GM23248 (cell line): ENCODE measurements around the gene CBFA2T3.

Source experiments
- EZH2 ChIP-seq: fragments of 200-600 bp; sonication (generic); IDR thresholded peaks from 2 replicates; pipeline ENCODE4 v1.6.1; 2018; ENCODE audit warnings: antibody characterized with exemption, mild to moderate bottlenecking; ENCODE audit not compliant: insufficient read depth, poor library complexity, severe bottlenecking
- EZH2phosphoT487 ChIP-seq: fragments of 200-600 bp; sonication (generic); IDR thresholded peaks from 2 replicates; pipeline ENCODE4 v1.6.1; 2018; ENCODE audit warnings: antibody characterized with exemption, moderate library complexity, mild to moderate bottlenecking, low read depth; ENCODE audit not compliant: insufficient read depth

DNA sequence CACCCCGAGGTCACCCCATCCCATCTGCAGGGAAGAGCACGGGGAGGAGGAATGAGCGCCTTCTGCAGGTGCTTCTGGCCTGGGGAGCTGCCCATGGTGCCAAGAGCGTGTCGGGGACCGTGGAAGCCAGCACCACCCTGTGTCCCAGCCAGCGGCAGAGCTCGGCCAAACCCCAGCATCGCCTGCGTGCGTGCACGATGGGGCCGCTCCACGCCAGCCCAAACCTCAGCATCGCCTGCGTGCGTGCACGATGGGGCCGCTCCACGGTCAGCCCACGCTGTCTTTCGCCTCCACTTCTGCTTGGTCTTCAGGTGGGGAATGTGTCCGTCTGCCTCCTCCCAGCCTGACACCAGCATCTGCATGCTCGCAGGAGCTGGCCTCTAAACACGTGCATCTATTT, 134.2 kb downstream of the CBFA2T3 start:
- no peak for TF ChIP-seq EZH2
- TF ChIP-seq EZH2phosphoT487, result no peak
